GM12875 (cell line): ENCODE measurements around the gene GLB1L.
"Not testable (repeated sequence)": the region's sequence is repeated elsewhere in the genome, so short reads cannot be mapped to it uniquely, and the experiment has no call there.

ENCODE experiments used
- H3K4me3 ChIP-seq: one replicate; pipeline ENCODE4 v1.5.1; 2011; ENCODE audit warnings: low read depth, low read length, control low read depth
- CTCF ChIP-seq: IDR thresholded peaks from 2 replicates; pipeline ENCODE4 v1.5.1; 2011; ENCODE audit warnings: low read depth, mild to moderate bottlenecking, control low read depth, inconsistent platforms, low read length, moderate library complexity, borderline replicate concordance; ENCODE audit not compliant: insufficient read depth

GLB1L gene

GRCh38 chr2:219261024-219261855 lies 16.0 kb upstream of the GLB1L start:
- no peak for TF ChIP-seq CTCF
- H3K4me3 ChIP-seq, result no peak overlapping the region

- H3K4me3 ChIP-seq, result not testable (repeated sequence)
Observed at GRCh38 chr2:219258942-219259341, 13.7 kb upstream of the GLB1L start.

- no peak for TF ChIP-seq CTCF
Observed at GRCh38 chr2:219254590-219255201, 9.5 kb upstream of the GLB1L start.

GRCh38 chr2:219253753-219254589 lies 8.7 kb upstream of the GLB1L start, which contains the start of gene TUBA4A:
TSS of gene TUBA4A (minus strand) at chr2:219253918. CDS start at chr2:219253858, 60 bp downstream.
- H3K4me3 ChIP-seq, result peak within 1 kb of the TSS; percentile 73
- 0 out of 2 replicates have a peak, but pooled peaks have one; percentile 2 for TF ChIP-seq CTCF

More at GRCh38 chr2:219254590-219255201, 9.5 kb upstream of the GLB1L start:
- peak overlapping the region; percentile 73 for H3K4me3 ChIP-seq

GRCh38 chr2:219252900-219253752 lies 7.9 kb upstream of the GLB1L start, which contains the start of gene TUBA4B:
TSS of gene TUBA4B (plus strand) at chr2:219253243. CDS start at chr2:219253408, 165 bp downstream.
- H3K4me3 ChIP-seq, result peak within 1 kb of the TSS; percentile 73
- TF ChIP-seq CTCF, result 0 out of 2 replicates have a peak, but pooled peaks have one; percentile 0

GRCh38 chr2:219252570-219252899 lies 7.3 kb upstream of the GLB1L start:
- H3K4me3 ChIP-seq, result peak overlapping the region; percentile 73

More at GRCh38 chr2:219252570-219252899, 7.3 kb upstream of the GLB1L start:
- no peak for TF ChIP-seq CTCF
